Panc1 (cell line): Measurements from ENCODE around the gene BRD3. TPM values are rescaled to one million over a fixed set of nuclear protein-coding genes. Genes with fewer than 3 reads are reported as not detected.
A peak's percentile ranks its signal among the peaks of the same experiment; 100 is the strongest.

Source experiments
- ATAC-seq: fragments of 200-7000 bp; cut with Tn5 transposase; 2 replicates; pipeline ENCODE4 v1.9.1; 2020; ENCODE audit warnings: mild to moderate bottlenecking, moderate library complexity
- BruUV-seq: library from RNA; stranded (reverse); fragments of 400-500 nt; replicated peaks from 2 replicates; lab custom pipeline; 2021; lab: Mats Ljungman, UMichigan
- CTCF ChIA-PET: fragments of 300-600 bp; sonication (Branson Sonifier 250); formaldehyde crosslinking; loops from one replicate; lab custom pipeline; 2022; ENCODE audit warnings: antibody characterized with exemption; lab: Charles Lee
- POLR2A ChIA-PET: fragments of 300-600 bp; sonication (Branson Sonifier 250); formaldehyde crosslinking; loops from one replicate; lab custom pipeline; 2022; ENCODE audit warnings: antibody characterized with exemption; lab: Charles Lee
- DNase-seq: peaks from one replicate; pipeline ENCODE4 v3.0.0-alpha.2; 2010; ENCODE audit warnings: low read depth, low spot score
- H3K27ac ChIP-seq: 2 replicates; pipeline ENCODE4 v1.5.1; 2011; ENCODE audit warnings: mild to moderate bottlenecking, low read length, inconsistent platforms
- H3K27me3 ChIP-seq: fragments of 200-500 bp; sonication (Bioruptor generic); 2 replicates; pipeline ENCODE4 v1.6.0; 2014; ENCODE audit warnings: low read length, inconsistent platforms; ENCODE audit not compliant: control insufficient read depth, insufficient read depth
- H3K36me3 ChIP-seq: fragments of 200-500 bp; sonication (Bioruptor generic); 2 replicates; pipeline ENCODE4 v1.5.1; 2014; ENCODE audit warnings: inconsistent platforms, mild to moderate bottlenecking, low read length, moderate library complexity; ENCODE audit not compliant: control insufficient read depth, insufficient read depth
- H3K4me1 ChIP-seq: 2 replicates; pipeline ENCODE4 v1.5.1; 2011; ENCODE audit warnings: inconsistent platforms, mild to moderate bottlenecking, low read length, moderate library complexity; ENCODE audit not compliant: control insufficient read depth, insufficient read depth
- H3K4me3 ChIP-seq, 2 experiments: 2 replicates each; pipeline ENCODE4 v1.5.1; 2011 to 2012; ENCODE audit warnings: low read depth in 2 of 2, low read length in 2 of 2, mild to moderate bottlenecking in 2 of 2, inconsistent platforms in 1 of 2, moderate library complexity in 1 of 2
- H3K9me3 ChIP-seq: fragments of 200-500 bp; sonication (Bioruptor generic); 2 replicates; pipeline ENCODE4 v1.5.1; 2014; ENCODE audit warnings: low read depth, mild to moderate bottlenecking, inconsistent platforms, low read length, moderate library complexity; ENCODE audit not compliant: control insufficient read depth, insufficient read depth
- POLR2AphosphoS5 ChIP-seq: IDR thresholded peaks from 2 replicates; pipeline ENCODE4 v1.6.1; 2012; ENCODE audit warnings: mild to moderate bottlenecking, low read depth, low read length, moderate library complexity
- REST ChIP-seq, 2 experiments: IDR thresholded peaks; 2 replicates each; pipeline ENCODE4 v1.6.1; 2011 to 2012; ENCODE audit warnings: low read depth in 2 of 2, control low read depth in 1 of 2, low read length in 1 of 2, mild to moderate bottlenecking in 1 of 2, moderate library complexity in 1 of 2; ENCODE audit not compliant: insufficient read depth in 1 of 2
- SIN3A ChIP-seq: IDR thresholded peaks from 2 replicates; pipeline ENCODE4 v1.6.1; 2012; ENCODE audit warnings: low read depth, mild to moderate bottlenecking, low read length, moderate library complexity, borderline replicate concordance; ENCODE audit not compliant: insufficient read depth
- TCF7L2 ChIP-seq: IDR thresholded peaks from 2 replicates; pipeline ENCODE4 v1.6.1; 2011; ENCODE audit warnings: mild to moderate bottlenecking, low read depth, low read length, inconsistent platforms
- in situ Hi-C: cut with HindIII; loops from 2 replicates; pipeline ENCODE4 v1.10.0; 2016; ENCODE audit warnings: low sequenced_read_pairs, low pct_unique_long_range_greater_than_20kb
- intact Hi-C: fragments of 100-400 bp; cut with micrococcal nuclease; formaldehyde crosslinking; loops from one replicate; pipeline ENCODE4 v1.10.0; 2022; ENCODE audit not compliant: unreplicated experiment
- total RNA-seq: library from RNA; stranded (reverse); gene quantifications from one replicate; pipeline ENCODE4 v1.2.1, GENCODE V29; 2021; ENCODE audit not compliant: unreplicated experiment
- TF ChIP-seq, protein P1 (sequence below): fragments of 450-650 bp; IDR thresholded peaks from 2 replicates; pipeline ENCODE4 v1.5.1; 2017; ENCODE audit warnings: mild to moderate bottlenecking

The BRD3 gene
- total RNA-seq, 1 experiment from 2014 or later, result 27.6 TPM

DNA sequence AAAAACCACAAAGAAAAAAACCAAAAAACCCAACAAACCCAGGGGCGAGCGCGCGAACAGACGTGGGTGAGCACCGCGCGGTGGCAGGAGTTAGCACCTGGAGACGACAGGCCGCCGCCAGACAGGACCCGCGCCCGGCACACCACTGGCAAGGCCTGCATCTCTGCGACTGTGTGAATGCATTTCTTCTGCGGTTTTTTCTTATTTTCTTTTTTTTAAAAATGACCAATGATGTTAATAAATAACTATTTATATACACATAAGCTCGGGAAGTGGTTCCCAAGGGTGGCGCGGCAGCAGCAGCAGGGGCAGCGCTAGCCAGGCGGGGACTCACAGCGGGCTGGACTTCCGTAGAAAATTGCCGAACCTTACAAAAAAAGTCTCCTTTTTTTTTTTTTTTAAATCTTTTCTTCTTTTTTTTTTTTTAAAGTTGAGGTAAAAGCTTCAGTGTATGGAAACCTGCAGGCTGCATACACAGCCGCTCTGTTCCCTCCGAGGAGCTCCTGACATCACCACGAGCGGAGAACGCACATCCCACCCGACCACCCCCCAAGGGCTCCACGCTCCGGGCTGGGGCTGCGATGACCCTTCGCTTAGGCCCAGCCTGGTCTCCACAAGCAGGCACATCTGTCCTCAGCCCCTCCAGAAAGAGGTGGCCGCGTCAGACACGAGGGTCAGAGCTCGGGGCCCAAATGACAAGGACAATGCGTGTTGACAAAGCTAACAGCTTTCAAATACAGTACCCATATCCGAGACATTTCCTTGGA is 35.2 kb downstream of the BRD3 start:
- in situ Hi-C loops, result no loop called here
- Histone ChIP-seq H3K27me3 (no peaks in the 10 kb centered on the region), H3K36me3 (no peaks in the 10 kb centered on the region), H3K4me1 (no peaks in the 10 kb centered on the region), H3K4me3 (no peak overlapping the region), H3K9me3 (no peaks in the 10 kb centered on the region), H3K27ac (no peak overlapping the region)
- no peak for ATAC-seq
- ChIA-PET CTCF (no interaction called here), POLR2A (no interaction called here)
- DNase-seq, result no peak
- TF ChIP-seq POLR2AphosphoS5 (no peak), TCF7L2 (no peak), SIN3A (no peak), REST (IDR thresholded peaks at IDR 0.05; ENCODE audit: insufficient read depth in 1 of 2, low read depth in 2 of 2, low read length in 1 of 2) (no peak)
- TF ChIP-seq, protein P1, sequence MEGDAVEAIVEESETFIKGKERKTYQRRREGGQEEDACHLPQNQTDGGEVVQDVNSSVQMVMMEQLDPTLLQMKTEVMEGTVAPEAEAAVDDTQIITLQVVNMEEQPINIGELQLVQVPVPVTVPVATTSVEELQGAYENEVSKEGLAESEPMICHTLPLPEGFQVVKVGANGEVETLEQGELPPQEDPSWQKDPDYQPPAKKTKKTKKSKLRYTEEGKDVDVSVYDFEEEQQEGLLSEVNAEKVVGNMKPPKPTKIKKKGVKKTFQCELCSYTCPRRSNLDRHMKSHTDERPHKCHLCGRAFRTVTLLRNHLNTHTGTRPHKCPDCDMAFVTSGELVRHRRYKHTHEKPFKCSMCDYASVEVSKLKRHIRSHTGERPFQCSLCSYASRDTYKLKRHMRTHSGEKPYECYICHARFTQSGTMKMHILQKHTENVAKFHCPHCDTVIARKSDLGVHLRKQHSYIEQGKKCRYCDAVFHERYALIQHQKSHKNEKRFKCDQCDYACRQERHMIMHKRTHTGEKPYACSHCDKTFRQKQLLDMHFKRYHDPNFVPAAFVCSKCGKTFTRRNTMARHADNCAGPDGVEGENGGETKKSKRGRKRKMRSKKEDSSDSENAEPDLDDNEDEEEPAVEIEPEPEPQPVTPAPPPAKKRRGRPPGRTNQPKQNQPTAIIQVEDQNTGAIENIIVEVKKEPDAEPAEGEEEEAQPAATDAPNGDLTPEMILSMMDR, result no peak
- intact Hi-C loops, result no loop called here
- no TSS peak for BruUV-seq

- CTCF ChIA-PET, result no interaction called here
- intact Hi-C loops, result no loop called here
- Histone ChIP-seq H3K27me3 (no peaks in the 10 kb centered on the region), H3K9me3 (no peaks in the 10 kb centered on the region), H3K27ac (no peak overlapping the region), H3K36me3 (no peaks in the 10 kb centered on the region), H3K4me3 (no peak overlapping the region), H3K4me1 (no peaks in the 10 kb centered on the region)
- ATAC-seq (no peak), DNase-seq (no peak)
- TF ChIP-seq TCF7L2, result no peak
- TF ChIP-seq, protein P1, result no peak
- no peak for TF ChIP-seq SIN3A
- no peak for TF ChIP-seq POLR2AphosphoS5
- TF ChIP-seq REST (IDR thresholded peaks at IDR 0.05; ENCODE audit: insufficient read depth in 1 of 2, low read depth in 2 of 2, low read length in 1 of 2), result no peak
- in situ Hi-C loops, result no loop called here
- POLR2A ChIA-PET, result no interaction called here
- TSS peak; percentile 84 for BruUV-seq
These were observed 36.0 kb downstream of the BRD3 start for GRCh38 chr9:134031783-134032182.
